SK-N-MC (cell line): Measurements from ENCODE around the gene TMA7.
"Not testable (repeated sequence)": the region's sequence is repeated elsewhere in the genome, so short reads cannot be mapped to it uniquely, and the experiment has no call there.

ENCODE experiments used
- DNase-seq: peaks from one replicate; pipeline ENCODE4 v3.0.0-alpha.2; 2011; ENCODE audit warnings: low read depth, low spot score
- H3K27ac ChIP-seq: fragments of 200-600 bp; sonication (generic); 2 replicates; pipeline ENCODE4 v1.5.1; 2016; ENCODE audit warnings: mixed run types
- H3K36me3 ChIP-seq: fragments of 200-600 bp; sonication (generic); 2 replicates; pipeline ENCODE4 v1.6.1; 2017; ENCODE audit warnings: antibody characterized with exemption, low read length, mixed read lengths; ENCODE audit not compliant: insufficient read depth
- H3K4me3 ChIP-seq: fragments of 200-600 bp; sonication (generic); 2 replicates; pipeline ENCODE4 v1.5.1; 2016
- H3K9ac ChIP-seq: fragments of 200-600 bp; sonication (generic); 2 replicates; pipeline ENCODE4 v1.8.0; 2017; ENCODE audit warnings: mixed run types, mixed read lengths; ENCODE audit not compliant: insufficient read length
- H3K9me3 ChIP-seq: fragments of 200-600 bp; sonication (generic); 2 replicates; pipeline ENCODE4 v1.6.1; 2017; ENCODE audit warnings: low read depth, mild to moderate bottlenecking, antibody characterized with exemption, low read length, moderate library complexity, mixed read lengths
- EZH2 ChIP-seq: fragments of 200-600 bp; sonication (generic); IDR thresholded peaks from one replicate; pipeline ENCODE4 v1.6.1; 2017; ENCODE audit warnings: antibody characterized with exemption
- FOXP2 ChIP-seq: optimal IDR thresholded peaks from 2 replicates; pipeline ENCODE3; 2011; ENCODE audit warnings: mild to moderate bottlenecking, moderate library complexity; ENCODE audit not compliant: insufficient read depth; ENCODE audit errors: extremely low read length, control extremely low read depth
- POLR2AphosphoS5 ChIP-seq: IDR thresholded peaks from 2 replicates; pipeline ENCODE4 v1.6.1; 2012; ENCODE audit warnings: mild to moderate bottlenecking, low read depth, low read length, borderline replicate concordance

Gene TMA7

GRCh38 chr3:48439820-48440589 is at the start of gene TMA7, which contains the start of gene CCDC51:
Gene TMA7, plus strand, starts transcription at chr3:48440257. Its CDS starts 40 bp downstream, at chr3:48440297.
Gene CCDC51, minus strand, starts transcription at chr3:48440119. Its CDS starts 4,991 bp downstream, at chr3:48435128.
- TF ChIP-seq POLR2AphosphoS5 = peak; percentile 77; the same call in 1 of the 2 replicates
- TF ChIP-seq FOXP2 = no peak
- peaks cover 5% of the 10 kb centered on the region; the same call in 1 of the 2 replicates for H3K36me3 ChIP-seq
- no peaks in the 10 kb centered on the region for H3K9me3 ChIP-seq
- peak within 1 kb of the TSS; percentile 86 for H3K4me3 ChIP-seq
- DNase-seq = peak; percentile 53
- H3K27ac ChIP-seq = no peak within 1 kb of the TSS
- H3K9ac ChIP-seq = peak within 1 kb of the TSS; percentile 81

DNA sequence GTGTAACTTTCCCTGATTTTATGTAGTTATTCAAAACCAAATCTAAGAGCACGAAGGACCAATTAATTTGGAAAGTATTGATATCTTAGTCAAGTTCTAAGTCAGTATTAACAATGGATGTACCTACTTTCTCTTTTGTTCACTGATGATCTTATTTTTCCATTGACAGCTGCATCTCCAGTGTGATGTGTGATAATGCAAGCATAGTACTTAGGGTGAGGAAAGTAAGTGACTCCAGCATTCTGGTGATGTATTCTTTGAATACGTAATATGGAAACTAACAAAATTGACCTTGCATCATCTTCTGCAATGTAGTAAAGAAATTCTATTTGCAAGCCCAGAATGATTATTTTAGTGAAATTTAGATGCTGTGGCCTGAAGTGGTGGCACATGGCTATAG is 45.7 kb upstream of the TMA7 start:
- no peak overlapping the region for H3K9ac ChIP-seq
- H3K27ac ChIP-seq = no peak overlapping the region
- TF ChIP-seq FOXP2 = no peak
- no peak for TF ChIP-seq EZH2
- no peak for TF ChIP-seq POLR2AphosphoS5
- DNase-seq = no peak
- no peaks in the 10 kb centered on the region for H3K9me3 ChIP-seq
- H3K4me3 ChIP-seq = no peak overlapping the region
- H3K36me3 ChIP-seq = no peaks in the 10 kb centered on the region

- H3K9ac ChIP-seq = no peak overlapping the region
- no peaks in the 10 kb centered on the region for H3K9me3 ChIP-seq
- H3K36me3 ChIP-seq = no peaks in the 10 kb centered on the region
- H3K4me3 ChIP-seq = no peak overlapping the region
- TF ChIP-seq EZH2 (no peak), POLR2AphosphoS5 (no peak), FOXP2 (no peak)
- H3K27ac ChIP-seq = no peak overlapping the region
- no peak for DNase-seq
These were observed 44.3 kb upstream of the TMA7 start for GRCh38 chr3:48395714-48396113.

DNA sequence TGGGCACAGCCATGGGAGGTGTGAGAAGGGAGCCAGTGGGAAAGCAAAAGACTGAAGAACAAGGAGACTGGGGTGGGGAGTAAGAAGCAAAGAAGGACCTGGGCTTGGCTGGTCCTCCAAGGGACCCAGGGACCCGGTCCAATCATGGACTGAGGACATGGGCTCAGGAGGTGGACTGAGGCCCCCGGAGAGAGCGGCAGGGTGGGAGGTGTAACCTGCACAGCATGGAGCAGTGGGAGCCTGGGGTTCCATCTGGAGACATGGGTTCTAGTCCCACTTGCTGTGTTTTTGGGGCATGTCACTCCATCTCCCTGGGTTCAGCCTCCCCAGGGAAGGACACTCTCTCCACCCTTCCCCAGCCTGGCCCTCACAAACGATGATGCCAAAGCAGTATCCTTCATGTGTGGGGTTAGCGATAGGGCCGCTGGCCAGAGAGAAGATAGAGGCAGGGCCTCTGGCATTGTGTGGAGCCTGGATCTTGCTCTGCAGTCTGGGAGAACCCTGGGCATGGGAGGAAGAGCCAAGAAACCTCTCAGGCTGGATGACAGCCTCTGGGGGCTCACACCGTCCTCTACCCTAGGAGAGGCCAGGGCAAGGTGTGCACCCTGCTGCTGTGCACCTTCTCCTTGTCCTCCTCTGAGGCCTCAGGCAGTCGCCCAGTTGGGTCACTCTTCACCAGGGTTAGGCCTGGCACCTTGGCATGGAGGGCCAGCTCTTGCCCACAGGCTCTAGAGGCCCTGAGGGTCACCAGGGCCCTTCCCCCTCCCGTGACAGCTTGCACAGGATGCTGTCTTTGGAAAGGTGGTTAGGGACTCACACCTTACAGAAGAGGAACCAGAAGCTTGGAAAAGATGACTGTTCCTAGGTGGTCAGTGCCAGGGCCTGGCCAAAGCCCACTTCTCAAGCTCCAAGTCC is 42.0 kb upstream of the TMA7 start:
- no peak for TF ChIP-seq EZH2
- TF ChIP-seq FOXP2 = no peak
- TF ChIP-seq POLR2AphosphoS5 = no peak

DNA sequence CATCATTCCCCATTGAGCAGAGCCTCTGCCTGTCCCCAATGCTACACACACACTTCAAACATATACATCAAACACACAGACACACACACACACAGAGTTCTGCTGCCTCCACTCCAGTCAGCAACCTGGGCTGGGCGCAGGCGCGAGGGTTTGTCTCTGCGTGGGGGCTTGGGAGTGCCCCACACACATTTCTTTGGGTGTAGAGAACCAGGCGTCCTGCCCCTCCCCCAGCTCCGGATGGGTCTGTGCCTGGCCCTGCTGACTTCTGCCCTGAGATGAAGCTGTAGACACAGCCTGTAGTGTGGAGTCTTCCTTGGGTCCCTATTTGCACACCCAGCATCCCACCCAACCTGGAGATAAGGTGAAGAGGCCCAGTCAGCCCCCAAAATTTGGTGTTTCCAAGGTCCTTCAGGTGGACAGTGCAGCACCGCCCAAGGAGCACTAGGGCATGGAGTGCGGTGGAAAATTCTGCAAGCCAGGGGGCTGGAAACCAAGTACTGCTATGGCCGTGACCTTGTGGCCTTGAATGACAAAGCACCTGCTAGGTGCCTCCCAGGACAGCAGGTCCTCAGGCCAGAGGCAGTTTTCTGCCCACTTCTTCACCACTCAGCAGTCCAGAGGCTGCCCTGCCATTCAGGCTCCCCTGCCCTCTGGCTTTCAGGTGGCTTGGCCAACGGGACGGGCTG is 41.2 kb upstream of the TMA7 start:
- TF ChIP-seq POLR2AphosphoS5 (no peak), FOXP2 (no peak), EZH2 (no peak)
- Histone ChIP-seq H3K9ac (no peak overlapping the region), H3K36me3 (no peaks in the 10 kb centered on the region), H3K4me3 (no peak overlapping the region), H3K27ac (no peak overlapping the region), H3K9me3 (no peaks in the 10 kb centered on the region)
- DNase-seq = no peak

More for the DNA sequence above, 42.0 kb upstream of the TMA7 start:
- Histone ChIP-seq H3K36me3 (no peaks in the 10 kb centered on the region), H3K4me3 (no peak overlapping the region), H3K9me3 (no peaks in the 10 kb centered on the region), H3K9ac (no peak overlapping the region), H3K27ac (no peak overlapping the region)
- DNase-seq = no peak

- no peaks in the 10 kb centered on the region for H3K36me3 ChIP-seq
- TF ChIP-seq FOXP2 = no peak
- no peak for TF ChIP-seq EZH2
- TF ChIP-seq POLR2AphosphoS5 = no peak
- no peak overlapping the region for H3K4me3 ChIP-seq
- no peak overlapping the region for H3K9ac ChIP-seq
- no peaks in the 10 kb centered on the region for H3K9me3 ChIP-seq
- no peak overlapping the region for H3K27ac ChIP-seq
- no peak for DNase-seq
These were observed 40.5 kb upstream of the TMA7 start for GRCh38 chr3:48399387-48400172.

DNA sequence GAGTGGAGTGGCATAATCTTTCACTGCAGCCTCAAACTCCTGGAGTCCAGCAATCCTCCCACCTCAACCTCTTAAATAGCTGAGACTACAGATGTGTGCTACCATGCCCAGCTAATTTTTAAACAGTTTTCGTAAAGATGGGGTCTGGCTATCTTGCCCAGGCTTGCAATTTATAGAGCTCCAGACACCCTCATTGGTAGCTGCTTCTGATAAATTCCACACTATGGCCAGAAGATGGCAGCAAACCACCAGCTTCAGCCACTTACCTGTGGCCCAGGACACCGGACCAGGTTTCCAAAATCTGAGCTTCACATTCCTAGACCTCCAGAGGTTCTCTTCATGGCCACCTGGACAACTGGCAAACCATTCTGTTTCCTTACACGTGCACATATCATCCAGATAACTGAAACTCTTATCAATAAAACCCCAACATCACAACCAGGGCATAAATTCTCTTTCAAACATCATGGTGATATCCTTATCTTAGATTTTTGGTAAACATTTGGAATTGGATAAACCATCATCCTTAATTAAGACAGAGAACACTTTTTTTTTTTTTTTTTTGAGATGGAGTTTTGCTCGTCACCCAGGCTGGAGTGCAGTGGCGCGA is 39.1 kb upstream of the TMA7 start:
- TF ChIP-seq FOXP2 = no peak
- no peak for TF ChIP-seq EZH2
- no peak for TF ChIP-seq POLR2AphosphoS5
- Histone ChIP-seq H3K9ac (no peak overlapping the region), H3K36me3 (no peaks in the 10 kb centered on the region), H3K27ac (no peak overlapping the region), H3K9me3 (no peaks in the 10 kb centered on the region), H3K4me3 (no peak overlapping the region)
- DNase-seq = no peak

DNA sequence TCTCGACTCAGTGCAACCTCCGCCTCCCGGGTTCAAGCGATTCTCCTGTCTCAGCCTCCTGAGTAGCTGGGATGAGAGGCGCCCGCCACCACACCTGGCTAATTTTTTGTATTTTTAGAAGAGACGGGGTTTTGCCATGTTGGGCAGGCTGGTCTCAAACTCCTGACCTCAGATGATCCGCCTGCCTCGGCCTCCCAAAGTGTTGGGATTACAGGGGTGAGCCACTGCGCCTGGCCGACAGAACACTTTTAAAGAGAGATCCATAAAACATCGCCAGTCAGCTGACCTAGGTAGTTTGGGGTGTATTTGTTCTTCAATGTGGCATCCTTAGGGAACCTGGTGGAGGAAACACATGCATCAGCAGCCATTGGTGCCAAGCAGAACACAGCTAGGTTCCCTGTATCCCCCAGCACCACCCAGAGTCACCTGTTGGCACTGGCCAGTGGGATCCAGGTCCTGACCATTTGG is 38.6 kb upstream of the TMA7 start:
- not testable (repeated sequence) for H3K27ac ChIP-seq, DNase-seq, H3K36me3 ChIP-seq, H3K9ac ChIP-seq, H3K9me3 ChIP-seq, H3K4me3 ChIP-seq
